ENCODE results near the gene NCAM2. TPM values are rescaled to one million over a fixed set of nuclear protein-coding genes. Genes with fewer than 3 reads are reported as not detected.

The NCAM2 gene
- polyA plus RNA-seq, 1 donor: 4.8 TPM

- DNase-seq (ENCODE audit: low read depth): no peak
Measured at GRCh38 chr21:21175798-21176334, 177.7 kb downstream of the NCAM2 start.

- no peak for DNase-seq (ENCODE audit: low read depth)
Measured at GRCh38 chr21:21177353-21177986, 179.3 kb downstream of the NCAM2 start.

- DNase-seq (ENCODE audit: low read depth): no peak
Measured at GRCh38 chr21:21179619-21180298, 181.6 kb downstream of the NCAM2 start.

- DNase-seq (ENCODE audit: low read depth): no peak
Measured at GRCh38 chr21:21182401-21183010, 184.3 kb downstream of the NCAM2 start.

- DNase-seq (ENCODE audit: low read depth): no peak
Measured at GRCh38 chr21:21183092-21183491, 184.9 kb downstream of the NCAM2 start.

GRCh38 chr21:21184771-21185528 lies 186.7 kb downstream of the NCAM2 start:
- DNase-seq (ENCODE audit: low read depth): no peak

GRCh38 chr21:21187579-21187978 lies 189.4 kb downstream of the NCAM2 start:
- no peak for DNase-seq (ENCODE audit: low read depth)

GRCh38 chr21:21188513-21189195 lies 190.4 kb downstream of the NCAM2 start:
- peak; percentile 55 for DNase-seq (ENCODE audit: low read depth)

GRCh38 chr21:21195417-21195943 lies 197.3 kb downstream of the NCAM2 start:
- no peak for DNase-seq (ENCODE audit: low read depth)

GRCh38 chr21:21196087-21196486 lies 197.9 kb downstream of the NCAM2 start:
- DNase-seq (ENCODE audit: low read depth): no peak

- DNase-seq (ENCODE audit: low read depth): no peak
Measured at GRCh38 chr21:21196848-21197247, 198.6 kb downstream of the NCAM2 start.

GRCh38 chr21:21199342-21200102 lies 201.3 kb downstream of the NCAM2 start:
- no peak for DNase-seq (ENCODE audit: low read depth)

GRCh38 chr21:21200103-21200938 lies 202.1 kb downstream of the NCAM2 start:
- DNase-seq (ENCODE audit: low read depth): no peak

- DNase-seq (ENCODE audit: low read depth): no peak
Measured at GRCh38 chr21:21200939-21201615, 202.9 kb downstream of the NCAM2 start.

- no peak for DNase-seq (ENCODE audit: low read depth)
Measured at GRCh38 chr21:21203822-21204339, 205.7 kb downstream of the NCAM2 start.

- DNase-seq (ENCODE audit: low read depth): no peak
Measured at GRCh38 chr21:21204366-21204996, 206.3 kb downstream of the NCAM2 start.

- DNase-seq (ENCODE audit: low read depth): no peak
Measured at GRCh38 chr21:21205604-21206003, 207.4 kb downstream of the NCAM2 start.

- DNase-seq (ENCODE audit: low read depth): no peak
Measured at GRCh38 chr21:21210552-21210951, 212.3 kb downstream of the NCAM2 start.
